ENCODE results near the gene ADGRL4. TPM values are rescaled to one million over a fixed set of nuclear protein-coding genes. Genes with fewer than 3 reads are reported as not detected.
A peak's percentile ranks its signal among the peaks of the same experiment; 100 is the strongest.

ADGRL4 gene
- total and polyA plus RNA-seq, 2 donors (not counting 3 experiments of a cell fraction or from before 2014, with no cell fraction given): 140 to 143 TPM

DNA sequence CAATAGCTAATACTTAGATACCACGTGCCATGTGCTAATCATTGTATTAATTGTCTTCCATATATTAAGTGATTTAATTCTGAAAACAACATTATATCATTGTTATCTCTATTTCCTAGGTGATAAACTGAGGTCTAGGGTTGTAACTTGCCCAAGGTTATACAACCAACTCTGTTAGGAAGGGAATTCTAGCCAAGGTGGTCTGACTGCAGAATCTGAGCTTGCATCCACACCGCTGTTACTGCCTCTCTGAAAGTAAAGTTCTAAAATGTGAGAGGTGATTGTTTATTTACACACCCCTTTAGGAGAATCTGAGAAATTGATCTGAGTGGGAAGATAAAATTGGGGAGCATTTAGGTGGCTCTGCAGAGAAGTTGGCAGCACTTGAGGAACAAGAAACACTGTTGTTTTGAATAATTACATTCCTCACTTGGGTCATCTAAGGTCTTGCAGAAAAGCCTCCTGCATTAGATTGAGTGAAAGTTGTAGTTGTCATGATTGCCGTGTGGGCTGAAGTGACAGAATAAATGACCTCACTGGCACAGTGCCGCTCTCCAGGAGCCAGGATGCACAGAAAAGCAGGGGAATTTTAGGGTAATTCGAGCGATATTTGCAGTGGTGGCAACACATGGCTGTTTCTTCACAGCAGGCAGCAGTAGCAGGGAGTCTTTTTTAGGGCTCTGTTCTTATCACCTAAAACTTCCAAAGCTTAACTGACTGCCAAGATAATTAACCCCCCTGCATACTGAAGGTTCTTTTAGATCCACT is 121.7 kb downstream of the ADGRL4 start:
- BruUV-seq (replicated peaks): no TSS peak
- Histone ChIP-seq H3K9ac (replicated peaks; ENCODE audit: extremely low read depth, insufficient read depth, low read length) (no peak overlapping the region), H3K9me1 (replicated peaks; ENCODE audit: control insufficient read depth, extremely low read depth, insufficient read depth, low read length) (no peaks in the 10 kb centered on the region), H4K20me1 (replicated peaks; ENCODE audit: control insufficient read depth, extremely low read depth, insufficient read depth, low read length) (no peaks in the 10 kb centered on the region), H3K79me2 (ENCODE audit: control insufficient read depth, insufficient read depth, low read length) (no peaks in the 10 kb centered on the region), H3K4me2 (ENCODE audit: insufficient read depth, low read length) (no peak overlapping the region), H2AFZ (ENCODE audit: low read depth, low read length) (no peak overlapping the region), H3K9me3 (replicated peaks; ENCODE audit: control insufficient read depth, insufficient read depth, low read length) (no peaks in the 10 kb centered on the region), H3K4me1 (ENCODE audit: control insufficient read depth, extremely low read depth, insufficient read depth, low read length) (no peaks in the 10 kb centered on the region), H3K36me3 (ENCODE audit: control insufficient read depth in 2 of 2, extremely low read depth in 1 of 2, insufficient read depth in 2 of 2, low read length in 2 of 2) (peaks cover 0 to 12% of the 10 kb centered on the region in 2 experiments), H3K4me3 (replicated peaks in 1 of 3; ENCODE audit: insufficient read depth in 1 of 3, low read depth in 1 of 3, low read length in 3 of 3) (no peak overlapping the region), H3K27me3 (ENCODE audit: control insufficient read depth in 2 of 2, insufficient read depth in 2 of 2, low read length in 2 of 2) (no peaks in the 10 kb centered on the region), H3K27ac (ENCODE audit: insufficient read depth, low read depth, low read length) (no peak overlapping the region)
- ChIA-PET CTCF (no interaction called here), POLR2A (no interaction called here)
- TF ChIP-seq EZH2 (IDR thresholded peaks at IDR 0.05; ENCODE audit: borderline replicate concordance, low read depth, low read length, severe bottlenecking): no peak
- no peak for TF ChIP-seq FOS (IDR thresholded peaks at IDR 0.05; ENCODE audit: borderline replicate concordance, insufficient read depth, low read length)
- TF ChIP-seq POLR2AphosphoS5 (IDR thresholded peaks at IDR 0.05; ENCODE audit: insufficient read depth, low read depth, low read length): no peak
- no peak for TF ChIP-seq POLR2A (IDR thresholded peaks at IDR 0.05; ENCODE audit: low read depth, low read length)
- TF ChIP-seq, protein P1, sequence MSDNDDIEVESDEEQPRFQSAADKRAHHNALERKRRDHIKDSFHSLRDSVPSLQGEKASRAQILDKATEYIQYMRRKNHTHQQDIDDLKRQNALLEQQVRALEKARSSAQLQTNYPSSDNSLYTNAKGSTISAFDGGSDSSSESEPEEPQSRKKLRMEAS (IDR thresholded peaks at IDR 0.05; ENCODE audit: insufficient read depth, insufficient read length): no peak
- TF ChIP-seq, protein P2, sequence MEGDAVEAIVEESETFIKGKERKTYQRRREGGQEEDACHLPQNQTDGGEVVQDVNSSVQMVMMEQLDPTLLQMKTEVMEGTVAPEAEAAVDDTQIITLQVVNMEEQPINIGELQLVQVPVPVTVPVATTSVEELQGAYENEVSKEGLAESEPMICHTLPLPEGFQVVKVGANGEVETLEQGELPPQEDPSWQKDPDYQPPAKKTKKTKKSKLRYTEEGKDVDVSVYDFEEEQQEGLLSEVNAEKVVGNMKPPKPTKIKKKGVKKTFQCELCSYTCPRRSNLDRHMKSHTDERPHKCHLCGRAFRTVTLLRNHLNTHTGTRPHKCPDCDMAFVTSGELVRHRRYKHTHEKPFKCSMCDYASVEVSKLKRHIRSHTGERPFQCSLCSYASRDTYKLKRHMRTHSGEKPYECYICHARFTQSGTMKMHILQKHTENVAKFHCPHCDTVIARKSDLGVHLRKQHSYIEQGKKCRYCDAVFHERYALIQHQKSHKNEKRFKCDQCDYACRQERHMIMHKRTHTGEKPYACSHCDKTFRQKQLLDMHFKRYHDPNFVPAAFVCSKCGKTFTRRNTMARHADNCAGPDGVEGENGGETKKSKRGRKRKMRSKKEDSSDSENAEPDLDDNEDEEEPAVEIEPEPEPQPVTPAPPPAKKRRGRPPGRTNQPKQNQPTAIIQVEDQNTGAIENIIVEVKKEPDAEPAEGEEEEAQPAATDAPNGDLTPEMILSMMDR (IDR thresholded peaks at IDR 0.05; ENCODE audit: extremely low read depth in 1 of 2, insufficient read depth in 1 of 2, low read depth in 1 of 2, low read length in 2 of 2): no peak
- TF ChIP-seq MYC (IDR thresholded peaks at IDR 0.05; ENCODE audit: low read depth, low read length): no peak
- TF ChIP-seq GATA2 (IDR thresholded peaks at IDR 0.05; ENCODE audit: insufficient read depth, insufficient read length, low read depth, low read length): no peak
- TF ChIP-seq JUN (IDR thresholded peaks at IDR 0.05; ENCODE audit: borderline replicate concordance, insufficient read depth, insufficient read length, low read depth): no peak
- DNase-seq (ENCODE audit: low read depth, low spot score) (peak; percentile 12), FAIRE-seq (no peak)
- dilution Hi-C loops (cut with MboI; ENCODE audit: extremely low pct_ligation_motif_present, low sequenced_read_pairs) (no loop called here), intact Hi-C loops (cut with micrococcal nuclease) (no loop called here)
